ENCODE data around the gene ITGB7.

DNA sequence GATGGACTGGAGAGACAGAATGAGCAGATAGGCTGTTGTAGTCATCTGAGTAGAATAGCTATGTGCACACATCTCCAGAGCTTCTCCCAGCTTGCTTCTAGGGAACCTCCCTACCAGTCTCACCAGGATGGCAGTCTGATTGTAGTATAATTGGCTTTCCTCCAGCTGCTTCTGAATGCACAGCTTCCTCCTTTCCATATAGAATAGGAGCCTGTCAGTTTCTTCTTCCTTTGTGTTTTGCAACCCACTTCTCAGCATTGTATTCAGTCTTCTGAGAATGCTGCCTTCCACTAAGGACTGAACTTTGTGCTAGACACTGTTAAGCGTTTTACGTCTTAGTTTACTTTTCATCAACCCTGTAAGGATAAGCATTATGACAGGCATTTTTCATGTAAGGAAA lies 24.1 kb downstream of the ITGB7 start:
- TF ChIP-seq, protein P1, sequence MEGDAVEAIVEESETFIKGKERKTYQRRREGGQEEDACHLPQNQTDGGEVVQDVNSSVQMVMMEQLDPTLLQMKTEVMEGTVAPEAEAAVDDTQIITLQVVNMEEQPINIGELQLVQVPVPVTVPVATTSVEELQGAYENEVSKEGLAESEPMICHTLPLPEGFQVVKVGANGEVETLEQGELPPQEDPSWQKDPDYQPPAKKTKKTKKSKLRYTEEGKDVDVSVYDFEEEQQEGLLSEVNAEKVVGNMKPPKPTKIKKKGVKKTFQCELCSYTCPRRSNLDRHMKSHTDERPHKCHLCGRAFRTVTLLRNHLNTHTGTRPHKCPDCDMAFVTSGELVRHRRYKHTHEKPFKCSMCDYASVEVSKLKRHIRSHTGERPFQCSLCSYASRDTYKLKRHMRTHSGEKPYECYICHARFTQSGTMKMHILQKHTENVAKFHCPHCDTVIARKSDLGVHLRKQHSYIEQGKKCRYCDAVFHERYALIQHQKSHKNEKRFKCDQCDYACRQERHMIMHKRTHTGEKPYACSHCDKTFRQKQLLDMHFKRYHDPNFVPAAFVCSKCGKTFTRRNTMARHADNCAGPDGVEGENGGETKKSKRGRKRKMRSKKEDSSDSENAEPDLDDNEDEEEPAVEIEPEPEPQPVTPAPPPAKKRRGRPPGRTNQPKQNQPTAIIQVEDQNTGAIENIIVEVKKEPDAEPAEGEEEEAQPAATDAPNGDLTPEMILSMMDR (IDR thresholded peaks at IDR 0.05; ENCODE audit: low read depth, low read length): no peak
- TF ChIP-seq EZH2phosphoT487 (IDR thresholded peaks at IDR 0.05; ENCODE audit: low read depth): no peak

All from OCI-LY3 (cell line).